HepG2 (cell line): ENCODE measurements around the gene TAF3. TPM values are rescaled to one million over a fixed set of nuclear protein-coding genes. Genes with fewer than 3 reads are reported as not detected.

ENCODE experiments used
- BCL6 ChIP-seq: IDR thresholded peaks from 2 replicates; pipeline ENCODE4 v1.6.1; 2016; ENCODE audit warnings: missing genetic modification reagents, missing compliant biosample characterization
- CBX5 ChIP-seq: sonication (generic); formaldehyde crosslinking; IDR thresholded peaks from 2 replicates; pipeline ENCODE4 v1.4.0; 2020; ENCODE audit warnings: missing genetic modification reagents, borderline replicate concordance
- DMTF1 ChIP-seq: sonication (generic); formaldehyde crosslinking; IDR thresholded peaks from 2 replicates; pipeline ENCODE4 v1.4.0; 2020; ENCODE audit warnings: mild to moderate bottlenecking, missing genetic modification reagents
- DR1 ChIP-seq: sonication (generic); formaldehyde crosslinking; IDR thresholded peaks from 2 replicates; pipeline ENCODE4 v1.8.0; 2021; ENCODE audit warnings: mild to moderate bottlenecking, missing genetic modification reagents, inconsistent platforms
- GPBP1L1 ChIP-seq: sonication (generic); formaldehyde crosslinking; IDR thresholded peaks from 2 replicates; pipeline ENCODE4 v1.5.0; 2020; ENCODE audit warnings: mild to moderate bottlenecking, missing genetic modification reagents
- KAT8 ChIP-seq: IDR thresholded peaks from 2 replicates; pipeline ENCODE4 v1.6.1; 2016; ENCODE audit warnings: missing genetic modification reagents, missing compliant biosample characterization
- KLF9 ChIP-seq: IDR thresholded peaks from 2 replicates; pipeline ENCODE4 v1.6.1; 2016; ENCODE audit warnings: low read depth
- RFXANK ChIP-seq: IDR thresholded peaks from 2 replicates; pipeline ENCODE4 v1.6.1; 2016
- SIN3A ChIP-seq: IDR thresholded peaks from 2 replicates; pipeline ENCODE4 v1.6.1; 2011; ENCODE audit warnings: low read depth, mild to moderate bottlenecking, control low read depth, low read length, borderline replicate concordance
- SP1 ChIP-seq, 2 experiments: fragments of 450-650 bp in 1 of 2; sonication (generic) in 1 of 2; formaldehyde crosslinking in 1 of 2; IDR thresholded peaks; 2 replicates each; pipeline versions ENCODE4 v1.4.0 to v1.6.1; 2016 to 2020; ENCODE audit warnings: missing genetic modification reagents in 1 of 2
- ZFP37 ChIP-seq: sonication (generic); formaldehyde crosslinking; IDR thresholded peaks from 2 replicates; pipeline ENCODE4 v1.4.0; 2020; ENCODE audit warnings: missing genetic modification reagents, borderline replicate concordance
- ZKSCAN1 ChIP-seq: fragments of 150-350 bp; IDR thresholded peaks from 2 replicates; pipeline ENCODE4 v1.6.1; 2014; ENCODE audit warnings: low read length
- ZNF33B ChIP-seq: sonication (generic); formaldehyde crosslinking; IDR thresholded peaks from 2 replicates; pipeline ENCODE4 v1.5.1; 2020; ENCODE audit warnings: mild to moderate bottlenecking, missing genetic modification reagents
- ZNF34 ChIP-seq: sonication (generic); formaldehyde crosslinking; IDR thresholded peaks from 2 replicates; pipeline ENCODE4 v1.4.0; 2020; ENCODE audit warnings: mild to moderate bottlenecking, missing genetic modification reagents, borderline replicate concordance
- ZNF407 ChIP-seq: sonication (generic); formaldehyde crosslinking; IDR thresholded peaks from one replicate; pipeline ENCODE4 v1.5.1; 2020; ENCODE audit warnings: mild to moderate bottlenecking, missing genetic modification reagents; ENCODE audit errors: not compliant biosample characterization
- ZNF501 ChIP-seq: sonication (generic); formaldehyde crosslinking; IDR thresholded peaks from 2 replicates; pipeline ENCODE4 v1.5.1; 2020; ENCODE audit warnings: mild to moderate bottlenecking, moderate library complexity, missing genetic modification reagents
- ZNF598 ChIP-seq: sonication (generic); formaldehyde crosslinking; IDR thresholded peaks from 2 replicates; pipeline ENCODE4 v1.5.1; 2020; ENCODE audit warnings: mild to moderate bottlenecking, missing genetic modification reagents, borderline replicate concordance
- ZNF724P ChIP-seq: sonication (generic); formaldehyde crosslinking; IDR thresholded peaks from 2 replicates; pipeline ENCODE4 v1.8.0; 2022; ENCODE audit warnings: missing genetic modification reagents, borderline replicate concordance
- polyA plus RNA-seq, 8 experiments: library from polyadenylated mRNA; depleted of rRNA in 3 of 8; stranded (reverse) in 7 of 8; unstranded in 1 of 8; fragments of >200 nt; fragmentation: Illumina TruSeq in 4 of 8; extraction: Trizol in 4 of 8; gene quantifications; 2 replicates each; pipeline versions ENCODE4 v1.2.1 to v1.2.3, GENCODE V29; 2011 to 2016; ENCODE audit warnings: low read depth in 4 of 8, missing spikeins in 1 of 8, mixed read lengths in 1 of 8; ENCODE audit not compliant: insufficient read depth in 1 of 8
- total RNA-seq, 5 experiments: library from RNA; depleted of rRNA; stranded (reverse); fragments of >200 nt; fragmentation: Illumina TruSeq; extraction: Trizol; gene quantifications; 2 replicates each; pipeline ENCODE4 v1.2.3, GENCODE V29; 2016; ENCODE audit warnings: low read depth in 1 of 5

The TAF3 gene
- total and polyA plus RNA-seq, 2 of the 13 experiments (the other 11 are each of a cell fraction or from before 2014, with no cell fraction given): 1.7 to 2.9 TPM

GRCh38 chr10:7787857-7788638, 30.3 kb upstream of the TAF3 start, which contains the start of the genes ATP5F1C and KIN (continued):
- no peak for TF ChIP-seq SP1 (IDR thresholded peaks at IDR 0.05)
- TF ChIP-seq SP1 (CRISPR knock-in tag; IDR thresholded peaks at IDR 0.05): peak; percentile 71
- TF ChIP-seq DMTF1 (CRISPR knock-in tag): no peak
- no peak for TF ChIP-seq ZKSCAN1
- peak; percentile 88 for TF ChIP-seq ZNF407 (CRISPR knock-in tag)
- TF ChIP-seq ZNF724P (CRISPR knock-in tag): 0 out of 2 replicates have a peak, but pooled peaks have one; percentile 80
- peak; percentile 91 for TF ChIP-seq ZNF501 (CRISPR knock-in tag)
- no peak for TF ChIP-seq ZNF34 (CRISPR knock-in tag)
- no peak for TF ChIP-seq RFXANK (CRISPR knock-in tag)
- no peak; the same call in 1 of the 2 replicates for TF ChIP-seq ZNF33B (CRISPR knock-in tag)
- TF ChIP-seq ZFP37: no peak
- TF ChIP-seq KLF9 (CRISPR knock-in tag): peak; percentile 50; the same call in 1 of the 2 replicates
- peak; percentile 84; the same call in 1 of the 2 replicates for TF ChIP-seq ZNF598 (CRISPR knock-in tag)
- no peak for TF ChIP-seq GPBP1L1 (CRISPR knock-in tag)
- peak; percentile 88 for TF ChIP-seq KAT8 (CRISPR knock-in tag)
- TF ChIP-seq BCL6 (CRISPR knock-in tag): 0 out of 2 replicates have a peak, but pooled peaks have one; percentile 7
- TF ChIP-seq DR1 (CRISPR knock-in tag): peak; percentile 78
- TF ChIP-seq SIN3A: peak; percentile 66; the same call in 1 of the 2 replicates
- no peak for TF ChIP-seq CBX5 (CRISPR knock-in tag)
